Endothelial cell of umbilical vein (primary cell): Measurements from ENCODE around the gene MRPL2. TPM values are rescaled to one million over a fixed set of nuclear protein-coding genes. Genes with fewer than 3 reads are reported as not detected.

Experiments used
- BruUV-seq: library from RNA; stranded (reverse); fragments of 400-500 nt; replicated peaks from 2 replicates; lab custom pipeline; 2021; lab: Mats Ljungman, UMichigan
- CTCF ChIA-PET: fragments of 300-600, 350-600 bp; sonication (Branson Sonifier 250); formaldehyde crosslinking; loops from one replicate; lab custom pipeline; 2021; ENCODE audit warnings: antibody characterized with exemption, inconsistent platforms; lab: Charles Lee
- POLR2A ChIA-PET: fragments of 300-600, 350-600 bp; sonication (Branson Sonifier 250); formaldehyde crosslinking; loops from one replicate; lab custom pipeline; 2021; ENCODE audit warnings: antibody characterized with exemption, inconsistent platforms; lab: Charles Lee
- DNase-seq: peaks from one replicate; pipeline ENCODE4 v3.0.0-alpha.2; 2011; ENCODE audit warnings: low read depth, low spot score
- FAIRE-seq: peaks from 2 replicates; lab custom pipeline; 2011; peaks lifted over from hg19 to GRCh38; lab: Jason Lieb, UNC
- H2AFZ ChIP-seq: 2 replicates; pipeline ENCODE4 v1.6.0; 2012; ENCODE audit warnings: low read depth, low read length, control low read depth, inconsistent platforms
- H3K27ac ChIP-seq: 2 replicates; pipeline ENCODE4 v1.5.1; 2011; ENCODE audit warnings: low read depth, mild to moderate bottlenecking, control low read depth, low read length, moderate library complexity; ENCODE audit not compliant: insufficient read depth
- H3K27me3 ChIP-seq, 2 experiments: 2 replicates each; pipeline versions ENCODE4 v1.6.0 to v1.6.1; 2011; ENCODE audit warnings: low read length in 2 of 2, mixed read lengths in 1 of 2; ENCODE audit not compliant: control insufficient read depth in 2 of 2, insufficient read depth in 2 of 2
- H3K36me3 ChIP-seq, 2 experiments: 2 replicates in 1 of 2; 3 replicates in 1 of 2; pipeline ENCODE4 v1.5.1; 2011; ENCODE audit warnings: low read length in 2 of 2, mild to moderate bottlenecking in 1 of 2, moderate library complexity in 1 of 2; ENCODE audit not compliant: control insufficient read depth in 2 of 2, insufficient read depth in 2 of 2; ENCODE audit errors: extremely low read depth in 1 of 2
- H3K4me1 ChIP-seq: 3 replicates; pipeline ENCODE4 v1.5.1; 2011; ENCODE audit warnings: mild to moderate bottlenecking, low read length; ENCODE audit not compliant: control insufficient read depth, insufficient read depth; ENCODE audit errors: extremely low read depth
- H3K4me2 ChIP-seq: 2 replicates; pipeline ENCODE4 v1.6.1; 2011; ENCODE audit warnings: low read length, control low read depth, mixed read lengths; ENCODE audit not compliant: insufficient read depth
- H3K4me3 ChIP-seq, 3 experiments: fragments of 200-600 bp in 1 of 3; sonication (generic), shearing (Covaris generic) in 1 of 3; replicated peaks in 1 of 3; 2 replicates each; pipeline ENCODE4 v1.5.1; 2011 to 2016; ENCODE audit warnings: control low read depth in 3 of 3, low read length in 3 of 3, mild to moderate bottlenecking in 2 of 3, inconsistent platforms in 1 of 3, low read depth in 1 of 3, moderate library complexity in 1 of 3; ENCODE audit not compliant: insufficient read depth in 1 of 3
- H3K79me2 ChIP-seq: 2 replicates; pipeline ENCODE4 v1.6.0; 2012; ENCODE audit warnings: low read length, inconsistent platforms; ENCODE audit not compliant: control insufficient read depth, insufficient read depth
- H3K9ac ChIP-seq: replicated peaks from 2 replicates; pipeline ENCODE3; 2011; ENCODE audit warnings: low read length, control low read depth; ENCODE audit not compliant: insufficient read depth; ENCODE audit errors: extremely low read depth
- H3K9me1 ChIP-seq: replicated peaks from 3 replicates; pipeline ENCODE4 v1.6.0; 2011; ENCODE audit warnings: mild to moderate bottlenecking, low read length; ENCODE audit not compliant: control insufficient read depth, insufficient read depth; ENCODE audit errors: extremely low read depth
- H3K9me3 ChIP-seq: replicated peaks from 2 replicates; pipeline ENCODE4 v1.5.1; 2012; ENCODE audit warnings: low read length, inconsistent platforms; ENCODE audit not compliant: control insufficient read depth, insufficient read depth
- H4K20me1 ChIP-seq: replicated peaks from 2 replicates; pipeline ENCODE3; 2011; ENCODE audit warnings: mild to moderate bottlenecking, low read length; ENCODE audit not compliant: control insufficient read depth, insufficient read depth; ENCODE audit errors: extremely low read depth
- EZH2 ChIP-seq: IDR thresholded peaks from 2 replicates; pipeline ENCODE4 v1.6.1; 2012; ENCODE audit warnings: borderline replicate concordance, low read depth, mild to moderate bottlenecking, moderate library complexity, low read length, inconsistent platforms; ENCODE audit not compliant: severe bottlenecking
- FOS ChIP-seq: IDR thresholded peaks from 2 replicates; pipeline ENCODE4 v1.6.1; 2011; ENCODE audit warnings: mild to moderate bottlenecking, low read length, moderate library complexity, borderline replicate concordance; ENCODE audit not compliant: insufficient read depth
- GATA2 ChIP-seq: IDR thresholded peaks from 2 replicates; pipeline ENCODE4 v1.7.0; 2011; ENCODE audit warnings: low read depth, mild to moderate bottlenecking, moderate library complexity, mixed read lengths, low read length; ENCODE audit not compliant: insufficient read length, insufficient read depth
- JUN ChIP-seq: IDR thresholded peaks from 2 replicates; pipeline ENCODE4 v1.6.1; 2011; ENCODE audit warnings: borderline replicate concordance, low read depth; ENCODE audit not compliant: insufficient read length, insufficient read depth
- MAX ChIP-seq: IDR thresholded peaks from 2 replicates; pipeline ENCODE4 v1.6.1; 2011; ENCODE audit not compliant: insufficient read depth, insufficient read length
- MYC ChIP-seq: IDR thresholded peaks from one replicate; pipeline ENCODE4 v1.6.1; 2011; ENCODE audit warnings: mild to moderate bottlenecking, low read depth, low read length
- POLR2A ChIP-seq: IDR thresholded peaks from 2 replicates; pipeline ENCODE4 v1.6.1; 2012; ENCODE audit warnings: low read depth, mild to moderate bottlenecking, control low read depth, low read length
- POLR2AphosphoS5 ChIP-seq: IDR thresholded peaks from 2 replicates; pipeline ENCODE4 v1.6.1; 2012; ENCODE audit warnings: low read depth, mild to moderate bottlenecking, control low read depth, low read length, moderate library complexity; ENCODE audit not compliant: insufficient read depth
- dilution Hi-C: fragments of 300-500 bp; cut with MboI; formaldehyde crosslinking; loops from one replicate; pipeline ENCODE4 v1.15.0; 2019; ENCODE audit warnings: low sequenced_read_pairs; ENCODE audit not compliant: extremely low pct_ligation_motif_present
- intact Hi-C: fragments of 100-400 bp; cut with micrococcal nuclease; formaldehyde crosslinking; loops from one replicate; pipeline ENCODE4 v1.10.0; 2022
- polyA plus RNA-seq, 4 experiments: library from polyadenylated mRNA; depleted of rRNA in 3 of 4; stranded (reverse) in 3 of 4; unstranded in 1 of 4; fragments of >200 nt; gene quantifications; 2 replicates each; pipeline versions ENCODE4 v1.2.1 to v1.2.3, GENCODE V29; 2011 to 2012; ENCODE audit warnings: missing spikeins in 1 of 4
- total RNA-seq: library from RNA; stranded (reverse); gene quantifications from 2 replicates; pipeline ENCODE4 v1.2.3, GENCODE V29; 2021
- TF ChIP-seq, protein P1 (sequence below), 2 donors: IDR thresholded peaks; 1 replicate in 1 of 2; 2 replicates in 1 of 2; pipeline ENCODE4 v1.5.1; 2011; ENCODE audit warnings: low read length in 2 of 2, mild to moderate bottlenecking in 2 of 2, moderate library complexity in 2 of 2, control low read depth in 1 of 2, inconsistent platforms in 1 of 2, low read depth in 1 of 2; ENCODE audit not compliant: insufficient read depth in 1 of 2; ENCODE audit errors: extremely low read depth in 1 of 2

Gene MRPL2
- total and polyA plus RNA-seq, 2 donors (not counting 3 experiments of a cell fraction or from before 2014, with no cell fraction given): 37.6 to 63.6 TPM

GRCh38 chr6:43103253-43103876 lies 44.1 kb upstream of the MRPL2 start:
- Histone ChIP-seq H2AFZ (no peak overlapping the region), H3K79me2 (no peaks in the 10 kb centered on the region), H4K20me1 (no peaks in the 10 kb centered on the region), H3K9me3 (no peaks in the 10 kb centered on the region), H3K27me3 (no peaks in the 10 kb centered on the region), H3K9ac (no peak overlapping the region), H3K4me3 (no peak overlapping the region), H3K27ac (no peak overlapping the region), H3K9me1 (no peaks in the 10 kb centered on the region), H3K36me3 (no peaks in the 10 kb centered on the region), H3K4me1 (no peaks in the 10 kb centered on the region), H3K4me2 (no peak overlapping the region)
- BruUV-seq: no TSS peak
- no peak for FAIRE-seq
- ChIA-PET CTCF (no interaction called here), POLR2A (no interaction called here)
- DNase-seq: no peak
- TF ChIP-seq, protein P1, sequence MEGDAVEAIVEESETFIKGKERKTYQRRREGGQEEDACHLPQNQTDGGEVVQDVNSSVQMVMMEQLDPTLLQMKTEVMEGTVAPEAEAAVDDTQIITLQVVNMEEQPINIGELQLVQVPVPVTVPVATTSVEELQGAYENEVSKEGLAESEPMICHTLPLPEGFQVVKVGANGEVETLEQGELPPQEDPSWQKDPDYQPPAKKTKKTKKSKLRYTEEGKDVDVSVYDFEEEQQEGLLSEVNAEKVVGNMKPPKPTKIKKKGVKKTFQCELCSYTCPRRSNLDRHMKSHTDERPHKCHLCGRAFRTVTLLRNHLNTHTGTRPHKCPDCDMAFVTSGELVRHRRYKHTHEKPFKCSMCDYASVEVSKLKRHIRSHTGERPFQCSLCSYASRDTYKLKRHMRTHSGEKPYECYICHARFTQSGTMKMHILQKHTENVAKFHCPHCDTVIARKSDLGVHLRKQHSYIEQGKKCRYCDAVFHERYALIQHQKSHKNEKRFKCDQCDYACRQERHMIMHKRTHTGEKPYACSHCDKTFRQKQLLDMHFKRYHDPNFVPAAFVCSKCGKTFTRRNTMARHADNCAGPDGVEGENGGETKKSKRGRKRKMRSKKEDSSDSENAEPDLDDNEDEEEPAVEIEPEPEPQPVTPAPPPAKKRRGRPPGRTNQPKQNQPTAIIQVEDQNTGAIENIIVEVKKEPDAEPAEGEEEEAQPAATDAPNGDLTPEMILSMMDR (IDR thresholded peaks at IDR 0.05; ENCODE audit: extremely low read depth in 1 of 2, insufficient read depth in 1 of 2, low read depth in 1 of 2, low read length in 2 of 2): no peak
- TF ChIP-seq MYC: no peak
- TF ChIP-seq EZH2: no peak
- TF ChIP-seq POLR2A: no peak
- TF ChIP-seq POLR2AphosphoS5: no peak
- TF ChIP-seq JUN: no peak
- no peak for TF ChIP-seq GATA2
- TF ChIP-seq FOS: no peak
- no peak for TF ChIP-seq MAX
- intact Hi-C loops (no loop called here), dilution Hi-C loops (no loop called here)
